Hematopoietic multipotent progenitor cell treated with erythropoietin and hydrocortisone succinate and interleukin-3 and kit ligand, for 4 days (in vitro differentiated cells): ENCODE measurements around the gene P2RX7.

Experiments
- DNase-seq: peaks from one replicate; pipeline ENCODE4 v3.0.0-alpha.2; 2015

P2RX7 gene

DNA sequence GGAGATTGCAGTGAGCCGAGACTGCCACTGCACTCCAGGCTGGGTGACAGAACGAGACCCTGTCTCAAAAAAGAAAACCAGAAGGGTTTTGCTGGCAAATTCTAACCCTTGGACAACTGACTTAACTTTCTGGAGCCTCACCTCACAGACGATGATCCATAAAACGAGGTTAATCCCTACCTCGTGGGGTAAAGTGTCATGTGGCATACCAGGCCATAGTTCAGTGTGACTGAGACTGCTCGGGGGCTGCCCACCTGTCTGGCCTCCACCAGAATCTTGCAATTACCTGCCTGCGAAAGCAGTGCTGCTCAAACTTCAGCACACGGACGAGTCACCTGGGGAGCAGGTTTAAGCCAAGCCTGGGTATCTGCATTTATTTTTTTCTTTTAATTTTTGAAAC is 104.1 kb downstream of the P2RX7 start:
- DNase-seq = no peak

DNA sequence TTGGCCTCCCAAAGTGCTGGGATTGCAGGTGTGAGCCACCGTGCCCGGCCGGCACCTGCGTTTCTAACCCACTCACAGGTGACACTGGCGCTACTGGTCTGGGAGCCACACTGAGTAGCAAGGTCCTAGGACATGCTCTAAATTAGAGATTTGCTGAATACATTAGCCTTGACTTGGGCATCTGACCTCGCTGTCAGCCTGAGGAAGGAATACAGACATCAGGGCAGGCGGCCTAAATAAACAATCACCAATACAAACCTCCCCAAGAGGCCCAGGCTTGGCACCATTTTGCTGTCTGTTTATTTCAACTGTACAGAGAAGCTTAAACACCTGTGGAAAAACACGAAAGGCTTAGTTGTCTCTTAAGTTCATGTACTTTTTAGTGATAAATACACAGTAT is 104.7 kb downstream of the P2RX7 start:
- DNase-seq = no peak
